Measurements from ENCODE around the gene FATE1.

- TF ChIP-seq CTCF (IDR thresholded peaks at IDR 0.05) (no peak), POLR2A (IDR thresholded peaks at IDR 0.05) (no peak)
These were observed 30.7 kb downstream of the FATE1 start for GRCh38 chrX:151746502-151746901.

Measured in upper lobe of left lung (tissue), 4 donors.